GM21447 (cell line): ENCODE results near the gene CDH4.

Source experiments
- ATAC-seq: cut with Tn5 transposase; IDR thresholded peaks from one replicate; pipeline ENCODE4 v1.9.1; 2021; ENCODE audit not compliant: unreplicated experiment

The CDH4 gene

DNA sequence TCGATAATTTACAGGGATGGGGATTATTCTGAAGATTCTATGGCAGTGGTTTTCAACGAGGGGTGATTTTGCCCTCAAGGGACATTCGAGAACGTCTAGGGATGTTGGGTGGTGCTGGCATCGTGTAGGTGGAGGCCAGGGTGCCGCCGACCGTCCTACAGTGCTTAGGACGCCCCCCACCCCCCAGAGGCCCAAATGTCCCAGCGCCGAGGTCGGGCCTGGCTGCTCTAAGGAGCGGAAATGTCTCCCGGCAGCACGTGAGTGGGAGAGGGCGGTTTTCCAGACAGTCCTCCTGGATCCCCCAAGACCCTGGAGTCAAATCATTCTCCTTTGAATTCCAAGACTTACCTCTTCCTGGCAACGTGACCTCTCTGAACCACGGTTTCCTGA, 101.9 kb downstream of the CDH4 start:
- ATAC-seq, result no peak

DNA sequence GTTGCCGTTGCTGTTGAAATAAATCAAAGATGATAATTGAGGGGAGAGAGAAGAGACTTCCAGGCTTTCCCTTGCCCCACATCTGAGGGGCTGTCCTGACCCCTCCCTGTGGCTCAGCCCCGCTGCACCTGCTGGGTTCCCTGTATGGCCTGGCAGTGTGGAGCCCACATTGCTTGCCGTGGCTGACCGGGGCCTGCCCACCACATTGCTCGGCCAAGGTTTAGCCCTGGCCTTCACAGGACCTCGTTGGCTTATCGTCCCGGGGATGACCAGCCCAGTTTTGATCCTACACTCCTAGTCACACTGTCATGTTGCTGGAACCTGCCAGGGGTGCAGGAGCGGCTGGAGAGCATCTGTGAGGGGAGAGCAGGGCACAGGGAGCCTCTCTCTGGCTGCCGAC, 102.4 kb downstream of the CDH4 start:
- no peak for ATAC-seq

- ATAC-seq, result no peak
Measured at GRCh38 chr20:61354901-61355495, 102.9 kb downstream of the CDH4 start.

DNA sequence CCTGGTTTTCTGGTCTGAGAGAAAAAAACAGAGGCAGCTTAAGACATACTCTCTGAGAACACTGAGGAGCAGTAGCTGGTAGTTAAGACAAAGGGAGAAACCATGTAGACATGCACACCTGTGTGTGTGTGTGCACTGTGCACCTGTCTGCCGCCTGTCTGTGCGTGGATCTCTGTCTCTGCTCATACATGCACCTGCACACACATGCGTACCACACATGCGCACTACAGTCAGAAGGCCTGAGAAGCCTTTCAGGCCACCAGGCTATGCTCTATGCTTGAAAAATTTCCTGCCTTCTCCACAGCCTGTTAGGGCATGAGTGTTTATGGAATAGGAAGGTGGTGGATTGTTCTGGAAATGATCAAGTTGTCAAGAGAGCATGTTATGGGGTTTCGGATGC, 103.5 kb downstream of the CDH4 start:
- ATAC-seq, result no peak

GRCh38 chr20:61356196-61356595, 104.1 kb downstream of the CDH4 start:
- no peak for ATAC-seq

- no peak for ATAC-seq
Measured at GRCh38 chr20:61357119-61357518, 105.1 kb downstream of the CDH4 start.

GRCh38 chr20:61359254-61359653, 107.2 kb downstream of the CDH4 start:
- ATAC-seq, result no peak

DNA sequence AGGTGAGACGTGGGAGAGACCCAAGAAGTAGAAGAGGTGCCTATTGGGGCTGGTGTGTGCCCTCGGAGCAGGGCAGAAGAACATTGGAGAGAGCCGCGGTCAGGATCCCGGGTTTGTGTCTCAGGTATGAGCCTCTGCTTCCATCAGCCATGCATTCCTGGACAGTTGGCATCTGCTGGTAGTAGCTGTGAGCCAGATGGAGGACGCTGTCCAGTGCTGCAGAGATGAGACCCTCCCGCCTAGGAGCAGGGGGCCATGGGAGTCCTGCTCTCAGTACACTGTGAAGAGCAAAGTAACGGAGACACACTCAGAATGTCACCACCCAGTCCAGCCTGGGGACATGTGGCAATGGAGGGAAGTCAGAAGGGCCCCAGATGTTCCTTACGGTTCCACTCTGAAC, 108.2 kb downstream of the CDH4 start:
- ATAC-seq, result no peak

DNA sequence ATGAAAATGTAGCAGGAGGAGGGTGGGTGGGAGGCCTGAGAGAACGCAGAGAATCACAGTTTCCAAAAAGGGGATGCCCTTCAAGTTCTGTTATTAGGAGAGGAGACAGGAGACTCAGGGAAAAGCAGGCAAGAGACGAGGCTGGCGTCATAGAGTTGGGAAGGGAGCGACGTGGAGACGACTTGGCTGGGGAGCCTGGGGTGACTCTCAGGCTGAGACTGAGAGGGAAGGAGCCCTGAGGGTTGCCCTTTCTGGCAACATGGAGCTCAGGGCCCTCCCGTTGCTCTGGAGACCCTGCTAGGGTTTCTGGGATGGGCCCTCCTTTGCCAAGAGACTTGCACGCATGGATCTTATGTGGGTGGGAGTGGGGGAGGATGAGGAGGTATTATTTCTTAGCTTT, 108.9 kb downstream of the CDH4 start:
- ATAC-seq, result no peak

- ATAC-seq, result no peak
Measured at GRCh38 chr20:61361501-61361900, 109.4 kb downstream of the CDH4 start.

DNA sequence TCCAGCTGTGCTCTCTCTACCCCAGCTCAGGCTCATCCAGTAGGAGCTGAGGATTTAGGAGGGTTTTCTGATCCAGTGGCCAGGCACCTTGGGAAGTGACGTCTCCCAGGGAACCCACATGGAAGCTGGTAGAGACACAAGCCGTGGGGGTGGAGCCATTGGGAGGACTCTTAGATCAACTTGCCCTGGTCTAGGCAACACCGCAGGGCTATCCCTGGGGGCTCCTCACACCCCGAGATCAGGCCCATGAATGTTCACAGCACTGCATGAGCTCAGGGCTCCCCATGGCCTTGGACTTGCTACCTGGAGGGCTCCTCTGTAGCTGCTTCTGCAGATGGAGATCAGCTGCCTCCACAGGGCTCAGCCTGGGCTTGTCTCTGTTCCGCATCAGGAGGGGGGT, 112.1 kb downstream of the CDH4 start:
- no peak for ATAC-seq

DNA sequence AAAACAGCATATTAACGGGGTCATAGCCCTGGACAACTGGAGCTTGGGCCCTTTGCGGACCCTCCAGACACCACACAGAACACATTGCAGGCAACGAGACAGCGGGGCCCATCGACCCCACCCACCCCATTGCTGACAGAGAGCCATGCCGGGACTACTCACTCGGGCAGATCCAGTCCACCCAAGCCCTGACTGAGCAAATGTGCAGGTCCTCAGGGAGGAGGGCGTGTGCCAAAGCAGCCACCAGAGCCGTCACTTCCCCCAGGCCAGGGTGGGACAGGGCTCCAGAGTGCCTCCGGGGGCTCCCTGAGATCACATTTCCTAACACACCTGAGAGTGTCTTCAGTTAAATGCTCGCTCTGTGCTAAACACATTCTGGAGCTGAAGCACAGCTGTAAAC, 114.9 kb downstream of the CDH4 start:
- no peak for ATAC-seq

DNA sequence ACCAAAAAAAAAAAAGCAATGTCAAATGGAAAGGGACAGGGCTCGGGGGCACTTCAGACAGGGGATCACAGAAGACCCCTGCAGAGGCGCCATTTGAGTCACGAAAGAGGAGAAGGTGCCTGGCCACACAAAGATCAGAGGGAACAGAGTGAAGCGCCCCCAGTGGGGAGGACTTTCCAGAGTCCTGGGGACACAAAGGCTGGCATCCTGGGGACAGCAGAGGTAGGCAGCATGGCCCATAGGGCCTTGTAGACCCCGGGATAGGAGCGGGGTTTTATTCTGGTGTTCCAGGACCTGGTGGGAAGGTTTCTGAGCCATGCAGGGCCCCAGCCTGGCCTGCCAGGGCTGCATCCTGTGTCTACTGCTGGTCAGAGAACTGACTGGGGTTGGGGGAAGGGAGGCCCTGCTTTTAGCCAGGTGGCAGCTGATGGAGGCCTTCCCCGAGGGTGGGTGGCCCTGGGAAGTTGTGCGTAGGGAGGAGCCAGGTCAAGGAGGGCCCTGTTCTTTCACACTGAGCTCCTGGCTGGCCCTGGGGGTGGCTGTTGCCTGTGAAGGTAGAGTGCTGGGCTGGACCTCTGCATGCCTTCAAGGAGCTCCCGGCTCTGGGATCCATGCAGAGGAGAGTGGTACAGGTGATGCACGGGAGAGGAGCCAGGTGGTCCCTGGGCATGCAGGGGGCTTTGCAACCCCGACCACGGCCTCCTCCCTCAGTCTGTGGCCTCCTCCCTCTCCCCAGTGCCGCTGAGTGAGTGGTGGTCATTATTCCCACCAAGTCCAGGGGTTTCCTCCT, 117.9 kb downstream of the CDH4 start:
- no peak for ATAC-seq

DNA sequence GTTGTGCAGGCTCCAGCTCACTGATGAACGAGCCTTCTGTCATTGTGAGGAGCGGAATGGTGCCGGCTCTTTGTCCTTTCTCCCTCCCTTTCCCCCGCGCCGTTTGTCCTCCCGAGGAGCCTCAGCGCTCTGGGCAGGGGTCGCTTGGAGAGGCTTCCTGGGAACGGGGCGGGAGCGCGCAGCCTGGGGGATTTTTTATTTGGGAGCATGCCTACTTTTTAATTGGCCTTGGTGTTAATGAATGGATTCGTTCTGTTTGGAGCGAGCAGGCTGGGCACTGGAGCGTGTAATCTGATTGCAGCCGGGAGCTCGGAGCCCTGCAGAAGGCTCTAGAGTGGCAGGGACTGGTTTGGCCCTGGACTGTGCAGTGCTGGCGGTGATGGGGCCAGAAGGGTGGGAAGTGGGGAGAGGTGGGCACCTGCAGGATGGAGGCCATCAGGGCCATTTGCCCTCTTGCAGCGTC, 118.8 kb downstream of the CDH4 start:
- ATAC-seq, result no peak

- no peak for ATAC-seq
Measured at GRCh38 chr20:61371501-61372136, 119.6 kb downstream of the CDH4 start.

DNA sequence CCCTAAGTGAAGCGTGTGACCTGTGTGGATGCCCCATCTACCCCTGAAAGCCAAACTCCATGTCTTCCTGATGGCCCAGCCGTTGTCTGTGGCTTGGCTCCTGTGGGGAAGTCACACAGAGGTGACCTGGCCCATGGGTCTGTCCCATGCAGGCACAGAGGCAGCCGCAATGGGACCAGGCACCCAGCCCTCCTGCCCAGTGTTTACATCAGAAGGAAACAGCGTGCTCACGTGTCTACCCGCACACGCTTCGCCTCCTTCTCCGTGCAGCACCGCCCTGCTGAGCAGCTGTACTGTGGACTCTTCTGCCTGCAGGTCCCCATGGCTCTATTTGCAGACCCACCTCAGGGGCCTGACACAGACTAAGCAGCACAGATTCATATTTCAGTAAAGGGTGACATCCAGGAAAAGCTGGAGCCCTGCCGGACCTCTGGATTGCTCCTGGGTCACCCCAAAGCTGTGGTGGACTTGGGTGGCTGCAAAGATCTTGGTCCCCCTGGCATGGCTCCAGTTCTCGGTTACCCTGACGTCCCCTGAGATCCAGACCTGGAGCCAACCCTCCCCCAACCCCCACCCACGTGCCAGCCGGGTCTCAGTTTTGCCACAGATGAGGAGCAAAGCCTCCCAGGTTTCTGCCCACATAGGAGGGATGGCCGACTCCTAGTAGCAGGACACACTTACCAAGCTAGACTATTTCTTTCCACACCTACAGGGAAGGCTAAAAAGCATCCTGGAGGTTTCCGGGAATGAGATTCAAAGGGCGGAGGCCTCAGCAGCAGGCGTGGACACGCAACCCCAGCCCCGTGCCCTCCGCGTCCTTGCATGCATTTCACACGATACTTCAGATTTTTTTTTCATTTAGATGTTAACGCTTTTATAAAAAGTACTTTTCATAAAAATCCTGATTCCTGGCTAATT, 120.3 kb downstream of the CDH4 start:
- no peak for ATAC-seq

DNA sequence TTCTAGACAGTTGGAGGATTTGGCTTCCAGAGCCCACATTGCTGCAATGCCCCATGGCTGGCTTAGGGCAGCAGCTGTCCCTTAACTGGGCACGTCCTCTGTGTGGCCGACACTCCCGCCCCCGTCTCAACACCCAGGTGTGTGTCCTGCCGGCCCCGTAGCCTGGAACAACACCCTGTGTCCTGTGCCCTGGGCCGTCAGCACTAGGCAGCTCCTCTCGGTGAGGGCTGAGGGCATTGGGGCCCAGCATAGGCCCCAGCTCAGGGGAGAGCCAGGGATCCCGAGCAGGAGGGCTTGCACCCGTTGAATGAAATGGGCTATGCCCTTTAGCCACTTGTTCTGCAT, 121.0 kb downstream of the CDH4 start:
- ATAC-seq, result no peak

GRCh38 chr20:61373956-61374545, 122.0 kb downstream of the CDH4 start:
- no peak for ATAC-seq

GRCh38 chr20:61376541-61377240, 124.6 kb downstream of the CDH4 start:
- no peak for ATAC-seq

- no peak for ATAC-seq
Measured at GRCh38 chr20:61378694-61379355, 126.8 kb downstream of the CDH4 start.
